Mesenchymal stem cell (in vitro differentiated cells and primary cell): Measurements from ENCODE around the gene CACNB1.

Experiments
- DNase-seq: peaks from one replicate; pipeline ENCODE4 v3.0.0-alpha.2; 2013
- H2AFZ ChIP-seq: one replicate; pipeline ENCODE4 v1.6.1; 2013; ENCODE audit warnings: low read depth, mild to moderate bottlenecking, control low read depth, inconsistent platforms, low read length, moderate library complexity
- H2AK5ac ChIP-seq: 2 replicates; pipeline ENCODE4 v1.6.1; 2013; ENCODE audit warnings: low read length, moderate library complexity, mild to moderate bottlenecking, inconsistent platforms; ENCODE audit not compliant: severe bottlenecking
- H2BK120ac ChIP-seq: one replicate; pipeline ENCODE4 v1.6.1; 2013; ENCODE audit warnings: low read depth, mild to moderate bottlenecking, inconsistent platforms, low read length, moderate library complexity
- H2BK12ac ChIP-seq, 2 experiments: one replicate each; pipeline ENCODE4 v1.6.1; 2013; ENCODE audit warnings: inconsistent platforms in 2 of 2, low read length in 2 of 2, mild to moderate bottlenecking in 2 of 2, moderate library complexity in 2 of 2, control low read depth in 1 of 2
- H2BK15ac ChIP-seq: one replicate; pipeline ENCODE4 v1.6.1; 2013; ENCODE audit warnings: mild to moderate bottlenecking, low read depth, inconsistent platforms; ENCODE audit not compliant: poor library complexity, severe bottlenecking
- H2BK5ac ChIP-seq: 2 replicates; pipeline ENCODE4 v1.6.1; 2013; ENCODE audit warnings: low read depth, mild to moderate bottlenecking, low read length, control low read depth, inconsistent platforms; ENCODE audit not compliant: poor library complexity, severe bottlenecking
- H3K14ac ChIP-seq, 2 experiments: one replicate each; pipeline ENCODE4 v1.6.1; 2013; ENCODE audit warnings: inconsistent platforms in 2 of 2, low read length in 2 of 2, control low read depth in 1 of 2, mild to moderate bottlenecking in 1 of 2, moderate library complexity in 1 of 2
- H3K18ac ChIP-seq, 2 experiments: one replicate each; pipeline ENCODE4 v1.6.1; 2013; ENCODE audit warnings: inconsistent platforms in 2 of 2, low read length in 2 of 2, control low read depth in 1 of 2, low read depth in 1 of 2, mild to moderate bottlenecking in 1 of 2
- H3K23ac ChIP-seq, 2 experiments: one replicate each; pipeline ENCODE4 v1.6.1; 2013; ENCODE audit warnings: inconsistent platforms in 2 of 2, low read length in 2 of 2, mild to moderate bottlenecking in 2 of 2, moderate library complexity in 2 of 2, control low read depth in 1 of 2
- H3K27ac ChIP-seq: 2 replicates; pipeline ENCODE4 v1.5.1; 2013; ENCODE audit warnings: mild to moderate bottlenecking, moderate library complexity, low read length, control low read depth, inconsistent platforms; ENCODE audit not compliant: poor library complexity, severe bottlenecking
- H3K27me3 ChIP-seq, 2 experiments: 2 replicates each; pipeline versions ENCODE4 v1.6.1 to v1.7.0; 2013; ENCODE audit warnings: low read length in 2 of 2, mild to moderate bottlenecking in 2 of 2, moderate library complexity in 2 of 2, control low read depth in 1 of 2, inconsistent platforms in 1 of 2; ENCODE audit not compliant: control insufficient read depth in 1 of 2, insufficient read depth in 1 of 2
- H3K36me3 ChIP-seq, 2 experiments: 2 replicates each; pipeline versions ENCODE4 v1.6.1 to v1.7.0; 2013; ENCODE audit warnings: low read length in 2 of 2, control low read depth in 1 of 2, inconsistent platforms in 1 of 2, low read depth in 1 of 2, mild to moderate bottlenecking in 1 of 2; ENCODE audit not compliant: insufficient read depth in 2 of 2, control insufficient read depth in 1 of 2
- H3K4ac ChIP-seq, 2 experiments: one replicate each; pipeline ENCODE4 v1.6.1; 2013; ENCODE audit warnings: inconsistent platforms in 2 of 2, low read length in 2 of 2, mild to moderate bottlenecking in 2 of 2, moderate library complexity in 2 of 2, control low read depth in 1 of 2, low read depth in 1 of 2
- H3K4me1 ChIP-seq: 2 replicates; pipeline ENCODE4 v1.6.1; 2013; ENCODE audit warnings: low read depth, low read length, control low read depth; ENCODE audit not compliant: control insufficient read depth, insufficient read depth
- H3K4me2 ChIP-seq: 2 replicates; pipeline ENCODE4 v1.6.1; 2013; ENCODE audit warnings: low read length, mild to moderate bottlenecking, inconsistent platforms; ENCODE audit not compliant: poor library complexity, severe bottlenecking
- H3K4me3 ChIP-seq, 2 experiments: 2 replicates each; pipeline versions ENCODE4 v1.5.1 to v1.7.0; 2013; ENCODE audit warnings: low read length in 2 of 2, mild to moderate bottlenecking in 2 of 2, control low read depth in 1 of 2, low read depth in 1 of 2; ENCODE audit not compliant: insufficient read depth in 1 of 2
- H3K79me1 ChIP-seq: replicated peaks from 2 replicates; pipeline ENCODE4 v1.6.1; 2013; ENCODE audit warnings: mild to moderate bottlenecking, control low read depth, low read length, inconsistent platforms; ENCODE audit not compliant: poor library complexity, severe bottlenecking
- H3K9ac ChIP-seq: 2 replicates; pipeline ENCODE4 v1.7.0; 2013; ENCODE audit warnings: mild to moderate bottlenecking, low read length, moderate library complexity
- H3K9me3 ChIP-seq: 2 replicates; pipeline ENCODE4 v1.7.0; 2013; ENCODE audit warnings: mild to moderate bottlenecking, low read length; ENCODE audit not compliant: control insufficient read depth
- H4K8ac ChIP-seq: one replicate; pipeline ENCODE4 v1.6.1; 2013; ENCODE audit warnings: inconsistent platforms, mild to moderate bottlenecking, low read length, moderate library complexity
- H4K91ac ChIP-seq: one replicate; pipeline ENCODE4 v1.6.1; 2013; ENCODE audit warnings: mild to moderate bottlenecking, low read length, inconsistent platforms
- WGBS: methylation state at CpG from one replicate; pipeline ENCODE4 v1.1.7; 2013; ENCODE audit warnings: mixed read lengths; 5-methylcytosine and 5-hydroxymethylcytosine counted together

The CACNB1 gene

DNA sequence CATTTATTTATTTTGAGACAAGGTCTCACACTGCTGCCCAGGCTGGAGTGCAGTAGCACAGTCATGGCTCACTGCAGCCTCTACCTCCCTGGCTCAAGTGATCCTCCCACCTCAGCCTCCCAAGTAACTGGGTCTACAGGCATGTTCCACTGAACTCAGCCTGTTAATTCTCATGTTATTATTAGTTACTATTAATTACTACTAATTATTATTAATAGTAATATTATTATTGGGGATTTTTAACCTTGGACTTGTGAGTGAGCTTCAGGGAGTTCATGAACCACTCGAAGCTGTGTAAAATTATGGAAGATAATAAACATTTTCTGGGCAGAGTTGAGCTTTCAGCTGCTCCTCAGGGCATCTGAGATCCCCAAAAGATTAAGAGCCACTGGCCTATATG lies 32.9 kb upstream of the CACNB1 start:
- WGBS, result 91% methylated on average over 1 of the region's 1 CpG
- Histone ChIP-seq H2AFZ (no peak overlapping the region), H3K27ac (no peak overlapping the region), H2BK120ac (no peak overlapping the region), H3K79me1 (no peaks in the 10 kb centered on the region), H3K4ac (no peak overlapping the region), H3K9ac (no peak overlapping the region), H4K8ac (no peak overlapping the region), H3K14ac (no peak overlapping the region), H3K4me2 (no peak overlapping the region), H3K36me3 (no peaks in the 10 kb centered on the region), H3K27me3 (peaks cover 28 to 54% of the 10 kb centered on the region in 2 experiments), H2BK15ac (no peak overlapping the region), H2BK5ac (no peak overlapping the region), H3K23ac (no peak overlapping the region), H3K18ac (no peak overlapping the region), H3K4me1 (peaks cover 20% of the 10 kb centered on the region), H2BK12ac (no peak overlapping the region), H3K9me3 (no peaks in the 10 kb centered on the region), H2AK5ac (no peak overlapping the region), H4K91ac (no peak overlapping the region), H3K4me3 (no peak overlapping the region)
- DNase-seq, result no peak

DNA sequence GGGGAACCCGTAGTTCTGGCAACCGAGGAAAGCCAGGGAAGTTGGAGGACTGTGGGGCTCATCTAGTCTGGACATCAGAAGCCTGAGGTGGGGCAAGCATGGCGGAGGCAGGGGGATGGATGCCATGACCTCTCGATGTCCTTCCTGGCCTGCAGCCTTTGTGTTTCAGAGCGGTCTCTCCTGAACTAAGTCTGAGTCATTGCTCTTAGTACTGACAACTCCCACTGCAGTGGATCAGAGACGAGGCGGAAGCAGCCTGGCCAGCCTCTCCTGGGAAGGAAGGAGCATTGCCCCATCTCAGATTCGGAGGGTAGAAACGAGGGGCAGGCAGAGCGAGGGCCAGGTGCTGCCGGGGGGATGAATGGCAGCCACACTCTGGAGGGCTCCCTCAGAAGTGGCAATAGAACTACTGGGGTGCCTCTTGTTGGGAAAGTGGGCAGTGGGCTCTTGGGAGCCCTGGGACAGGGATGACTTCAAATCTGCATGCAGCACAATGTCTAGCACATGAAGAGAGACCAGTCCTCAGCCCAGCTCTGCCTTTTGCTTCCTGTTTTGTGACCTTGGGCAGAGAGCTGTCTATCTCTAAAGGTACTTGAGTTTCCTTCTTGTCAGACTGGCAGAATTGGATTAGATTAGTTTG lies 31.9 kb upstream of the CACNB1 start:
- H3K36me3 ChIP-seq, result no peaks in the 10 kb centered on the region
- no peak overlapping the region for H2BK12ac ChIP-seq
- no peak overlapping the region for H3K9ac ChIP-seq
- no peaks in the 10 kb centered on the region for H3K9me3 ChIP-seq
- H3K23ac ChIP-seq, result no peak overlapping the region
- H3K4me3 ChIP-seq, result no peak overlapping the region
- no peak overlapping the region for H2AK5ac ChIP-seq
- H3K4me2 ChIP-seq, result no peak overlapping the region
- 62% methylated on average over 11 of the region's 11 CpGs for WGBS
- H3K27ac ChIP-seq, result no peak overlapping the region
- H3K27me3 ChIP-seq, result peaks cover 34 to 58% of the 10 kb centered on the region in 2 experiments
- H2BK15ac ChIP-seq, result no peak overlapping the region
- H3K4ac ChIP-seq, result no peak overlapping the region
- no peak overlapping the region for H2BK120ac ChIP-seq
- H3K14ac ChIP-seq, result no peak overlapping the region
- H2BK5ac ChIP-seq, result no peak overlapping the region
- H2AFZ ChIP-seq, result no peak overlapping the region
- no peak overlapping the region for H4K91ac ChIP-seq
- H3K4me1 ChIP-seq, result peaks cover 29% of the 10 kb centered on the region
- DNase-seq, result peak; percentile 46
- H3K18ac ChIP-seq, result no peak overlapping the region
- no peak overlapping the region for H4K8ac ChIP-seq
- no peaks in the 10 kb centered on the region for H3K79me1 ChIP-seq

DNA sequence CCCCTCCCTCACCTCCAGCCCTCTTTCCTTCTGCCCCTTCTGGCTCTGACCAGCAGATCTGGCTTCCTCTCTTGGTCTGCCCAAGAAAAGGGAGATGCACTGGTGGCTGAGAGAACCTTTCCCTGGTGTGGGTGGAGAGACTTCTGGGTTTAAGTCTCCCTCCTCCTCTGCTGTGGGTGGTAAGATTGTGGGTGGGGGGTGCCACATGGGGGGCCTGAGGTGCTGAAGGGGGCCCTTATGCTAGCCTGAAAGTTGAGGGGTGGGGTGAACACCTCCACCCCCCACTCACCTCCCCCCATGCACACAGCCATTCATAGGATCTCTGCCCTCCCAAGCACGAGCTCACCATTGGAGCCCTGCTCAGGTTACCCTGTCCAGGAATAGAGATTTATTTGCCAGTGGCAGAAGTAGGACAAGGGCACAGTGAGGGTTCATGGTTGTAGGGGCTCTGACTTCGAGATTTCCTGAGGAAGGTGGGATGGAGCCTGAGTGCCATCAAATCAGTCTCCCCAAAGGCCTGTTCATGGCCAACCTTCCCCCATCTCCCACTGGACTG lies 30.0 kb upstream of the CACNB1 start:
- Histone ChIP-seq H3K79me1 (no peaks in the 10 kb centered on the region), H3K4ac (no peak overlapping the region), H4K8ac (no peak overlapping the region), H3K14ac (no peak overlapping the region), H3K9me3 (no peaks in the 10 kb centered on the region), H2BK15ac (no peak overlapping the region), H3K36me3 (no peaks in the 10 kb centered on the region), H2AK5ac (no peak overlapping the region), H4K91ac (no peak overlapping the region), H3K4me1 (peaks cover 29% of the 10 kb centered on the region), H2AFZ (no peak overlapping the region), H3K27ac (no peak overlapping the region), H2BK5ac (no peak overlapping the region), H3K23ac (no peak overlapping the region), H2BK120ac (no peak overlapping the region), H3K9ac (no peak overlapping the region), H3K4me3 (no peak overlapping the region), H2BK12ac (no peak overlapping the region), H3K18ac (no peak overlapping the region), H3K27me3 (peaks cover 39 to 71% of the 10 kb centered on the region in 2 experiments), H3K4me2 (no peak overlapping the region)
- DNase-seq, result no peak
- WGBS, result 83% methylated on average over 2 of the region's 2 CpGs

DNA sequence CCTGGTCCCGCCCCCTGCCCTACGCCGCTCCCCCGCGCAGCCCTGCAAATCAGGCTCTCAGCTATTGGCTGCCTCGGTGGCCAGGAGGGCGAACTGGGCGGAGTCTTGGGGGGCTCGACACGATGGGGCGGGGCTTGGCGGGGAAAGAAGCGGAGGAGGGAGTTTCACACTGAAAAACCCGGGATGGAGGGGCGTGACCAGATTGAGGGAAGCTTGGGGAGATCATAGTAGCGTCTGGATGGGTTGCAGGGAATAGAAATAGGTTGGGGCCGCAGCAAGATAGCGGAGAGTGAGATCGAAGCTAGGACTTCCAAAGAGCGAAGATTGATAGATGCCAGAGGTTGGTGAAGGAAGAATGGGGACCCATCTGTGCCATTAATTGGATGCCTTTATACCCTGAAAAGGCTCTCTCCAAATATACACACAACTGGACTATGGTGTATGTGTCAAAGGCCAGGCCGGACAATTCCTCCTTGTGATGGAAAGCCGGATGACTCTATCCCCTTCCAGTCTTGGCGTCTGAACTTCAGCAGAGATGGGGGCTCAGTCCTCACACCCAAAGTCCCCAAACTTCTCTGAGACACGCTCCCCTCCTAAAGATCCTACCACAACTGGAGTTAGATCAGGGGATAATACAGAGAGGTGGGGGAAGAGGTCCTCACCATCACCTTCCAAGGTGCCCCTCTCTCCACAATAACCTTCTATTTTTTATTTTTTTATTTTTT lies 28.7 kb upstream of the CACNB1 start:
- Histone ChIP-seq H2BK5ac (no peak overlapping the region), H3K27ac (no peak overlapping the region), H3K4me1 (peaks cover 19% of the 10 kb centered on the region), H3K9ac (no peak overlapping the region), H2AK5ac (no peak overlapping the region), H4K91ac (no peak overlapping the region), H3K4me2 (peak overlapping the region; percentile 62), H3K4me3 (peak overlapping the region in 1 of 2 experiments; percentile 72), H2BK12ac (no peak overlapping the region), H3K14ac (no peak overlapping the region), H2AFZ (no peak overlapping the region), H3K36me3 (no peaks in the 10 kb centered on the region), H4K8ac (no peak overlapping the region), H3K4ac (no peak overlapping the region), H3K18ac (no peak overlapping the region), H3K79me1 (no peaks in the 10 kb centered on the region), H3K27me3 (peaks cover 35 to 62% of the 10 kb centered on the region in 2 experiments), H3K9me3 (no peaks in the 10 kb centered on the region), H2BK15ac (no peak overlapping the region), H2BK120ac (no peak overlapping the region), H3K23ac (no peak overlapping the region)
- DNase-seq, result peak; percentile 50
- 12% methylated on average over 20 of the region's 24 CpGs for WGBS
